Trophoblast cell (in vitro differentiated cells and primary cell): Measurements from ENCODE around the gene CCND3.

Experiments
- DNase-seq, 2 donors: peaks; one replicate each; pipeline ENCODE4 v3.0.0-alpha.2; 2016
- H2AFZ ChIP-seq: 2 replicates; pipeline ENCODE4 v1.6.1; 2013; ENCODE audit warnings: low read length, moderate library complexity, mild to moderate bottlenecking; ENCODE audit not compliant: insufficient read depth, poor library complexity
- H2AK5ac ChIP-seq: 2 replicates; pipeline ENCODE4 v1.6.1; 2013; ENCODE audit warnings: mild to moderate bottlenecking, low read length
- H2BK120ac ChIP-seq: 2 replicates; pipeline ENCODE4 v1.6.1; 2013; ENCODE audit warnings: low read length, mild to moderate bottlenecking, moderate library complexity; ENCODE audit not compliant: insufficient read depth, poor library complexity
- H2BK12ac ChIP-seq: 2 replicates; pipeline ENCODE4 v1.6.1; 2013; ENCODE audit warnings: mild to moderate bottlenecking, low read length, moderate library complexity
- H2BK5ac ChIP-seq: 2 replicates; pipeline ENCODE4 v1.6.1; 2013; ENCODE audit warnings: low read length, low read depth, moderate library complexity, mild to moderate bottlenecking; ENCODE audit not compliant: poor library complexity
- H3K14ac ChIP-seq: 2 replicates; pipeline ENCODE4 v1.6.1; 2013; ENCODE audit warnings: mild to moderate bottlenecking, low read length
- H3K18ac ChIP-seq: 2 replicates; pipeline ENCODE4 v1.6.1; 2013; ENCODE audit warnings: mild to moderate bottlenecking, low read length
- H3K23ac ChIP-seq: 2 replicates; pipeline ENCODE4 v1.6.1; 2013; ENCODE audit warnings: low read length
- H3K27ac ChIP-seq: 2 replicates; pipeline ENCODE4 v1.5.1; 2013; ENCODE audit warnings: low read depth, mild to moderate bottlenecking, inconsistent platforms, low read length, moderate library complexity
- H3K27me3 ChIP-seq: 2 replicates; pipeline ENCODE4 v1.6.1; 2013; ENCODE audit warnings: inconsistent platforms, mild to moderate bottlenecking, low read length, moderate library complexity; ENCODE audit not compliant: insufficient read depth
- H3K36me3 ChIP-seq, 2 experiments: 1 replicate in 1 of 2; 2 replicates in 1 of 2; pipeline ENCODE4 v1.6.1; 2013; ENCODE audit warnings: low read length in 2 of 2, mild to moderate bottlenecking in 2 of 2, moderate library complexity in 1 of 2; ENCODE audit not compliant: insufficient read depth in 2 of 2, control insufficient read depth in 1 of 2
- H3K4ac ChIP-seq: 2 replicates; pipeline ENCODE4 v1.6.1; 2013; ENCODE audit warnings: low read depth, mild to moderate bottlenecking, low read length, moderate library complexity
- H3K4me1 ChIP-seq, 2 experiments: 1 replicate in 1 of 2; 2 replicates in 1 of 2; pipeline ENCODE4 v1.6.1; 2013; ENCODE audit warnings: low read length in 2 of 2, mild to moderate bottlenecking in 2 of 2, moderate library complexity in 1 of 2; ENCODE audit not compliant: insufficient read depth in 2 of 2, control insufficient read depth in 1 of 2
- H3K4me2 ChIP-seq: 2 replicates; pipeline ENCODE4 v1.6.1; 2013; ENCODE audit warnings: inconsistent platforms, mild to moderate bottlenecking, low read length, moderate library complexity
- H3K4me3 ChIP-seq: 2 replicates; pipeline ENCODE4 v1.5.1; 2013; ENCODE audit warnings: mild to moderate bottlenecking, low read depth, low read length, inconsistent platforms
- H3K79me1 ChIP-seq: one replicate; pipeline ENCODE4 v1.6.1; 2013; ENCODE audit warnings: low read length
- H3K79me2 ChIP-seq: 2 replicates; pipeline ENCODE4 v1.6.1; 2013; ENCODE audit warnings: low read length, mild to moderate bottlenecking; ENCODE audit not compliant: control insufficient read depth, insufficient read depth, poor library complexity
- H3K9ac ChIP-seq: 2 replicates; pipeline ENCODE4 v1.6.1; 2013; ENCODE audit warnings: mild to moderate bottlenecking, low read length
- H3K9me3 ChIP-seq: 2 replicates; pipeline ENCODE4 v1.6.1; 2013; ENCODE audit warnings: low read depth, mild to moderate bottlenecking, control low read depth, inconsistent platforms, low read length; ENCODE audit not compliant: insufficient read depth
- H4K12ac ChIP-seq: 2 replicates; pipeline ENCODE4 v1.6.1; 2013; ENCODE audit warnings: low read depth, mild to moderate bottlenecking, low read length, moderate library complexity
- H4K8ac ChIP-seq: 2 replicates; pipeline ENCODE4 v1.6.1; 2013; ENCODE audit warnings: low read depth, mild to moderate bottlenecking, low read length, moderate library complexity
- H4K91ac ChIP-seq: one replicate; pipeline ENCODE4 v1.6.1; 2013; ENCODE audit warnings: low read depth, mild to moderate bottlenecking, low read length, moderate library complexity
- WGBS: extraction: QIAGEN DNeasy Blood & Tissue Kit; methylation state at CpG from one replicate; pipeline ENCODE4 v1.1.7; 2013; ENCODE audit warnings: missing lambda C conversion rate; ENCODE audit not compliant: insufficient read length, insufficient coverage; ENCODE audit errors: extremely low coverage; 5-methylcytosine and 5-hydroxymethylcytosine counted together

CCND3 gene

DNA sequence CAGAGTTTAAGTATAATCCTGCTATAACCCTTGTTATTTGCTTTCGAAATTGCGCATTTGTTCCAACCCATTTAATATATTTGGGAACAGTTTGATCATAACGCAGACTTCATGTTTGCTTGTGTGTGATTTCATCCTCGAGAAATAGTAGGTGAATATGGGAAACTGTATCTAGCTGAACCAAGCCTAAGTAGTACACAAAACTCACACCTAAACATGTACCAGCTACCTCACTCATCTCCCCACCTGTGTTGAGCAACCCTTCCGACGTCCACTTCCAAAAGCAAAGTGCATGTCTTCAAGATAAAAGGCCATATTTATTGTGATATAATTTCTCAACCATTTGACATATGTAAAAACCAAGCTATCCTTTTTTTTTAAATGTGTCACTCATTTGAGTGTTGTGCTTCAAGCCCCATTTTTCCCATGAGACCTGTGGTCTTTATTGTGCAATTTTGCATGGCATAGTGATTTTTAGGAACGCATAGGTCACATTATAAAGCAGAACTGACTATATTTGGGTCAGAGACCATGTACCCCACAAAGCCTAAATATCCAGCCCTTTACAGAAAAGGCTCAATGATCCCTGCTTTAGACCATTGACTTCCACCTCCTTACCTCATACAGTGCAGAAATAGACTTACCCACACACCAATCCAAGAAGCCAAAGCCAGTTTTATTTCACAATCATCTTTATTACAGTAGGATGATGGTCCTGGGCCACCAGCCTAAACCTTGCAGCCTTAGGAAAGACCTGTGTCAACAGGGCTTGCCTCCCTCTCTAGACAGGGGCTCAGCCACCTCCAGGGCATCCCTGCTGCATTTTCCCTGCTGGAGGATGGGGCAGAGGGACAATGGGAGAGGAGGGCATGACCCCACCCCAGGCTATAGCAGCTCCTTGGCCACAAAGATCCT lies 7.1 kb downstream of the CCND3 start:
- Histone ChIP-seq H3K4ac (no peak overlapping the region), H3K9ac (no peak overlapping the region), H3K14ac (no peak overlapping the region), H3K4me2 (no peak overlapping the region), H3K36me3 (peaks cover 51 to 72% of the 10 kb centered on the region in 2 experiments), H2BK5ac (no peak overlapping the region), H3K23ac (no peak overlapping the region), H2BK120ac (no peak overlapping the region), H3K4me3 (no peak overlapping the region), H4K91ac (no peak overlapping the region), H2AK5ac (no peak overlapping the region), H3K79me1 (peaks cover 2% of the 10 kb centered on the region), H2BK12ac (no peak overlapping the region), H3K27ac (no peak overlapping the region), H3K4me1 (peaks cover 14 to 23% of the 10 kb centered on the region in 2 experiments), H4K8ac (no peak overlapping the region), H3K18ac (no peak overlapping the region), H4K12ac (no peak overlapping the region), H3K27me3 (no peaks in the 10 kb centered on the region), H2AFZ (no peak overlapping the region), H3K9me3 (no peaks in the 10 kb centered on the region), H3K79me2 (peaks cover 3% of the 10 kb centered on the region)
- WGBS = no CpG with 5 or more reads among the region's 7 CpGs
- no peak for DNase-seq

DNA sequence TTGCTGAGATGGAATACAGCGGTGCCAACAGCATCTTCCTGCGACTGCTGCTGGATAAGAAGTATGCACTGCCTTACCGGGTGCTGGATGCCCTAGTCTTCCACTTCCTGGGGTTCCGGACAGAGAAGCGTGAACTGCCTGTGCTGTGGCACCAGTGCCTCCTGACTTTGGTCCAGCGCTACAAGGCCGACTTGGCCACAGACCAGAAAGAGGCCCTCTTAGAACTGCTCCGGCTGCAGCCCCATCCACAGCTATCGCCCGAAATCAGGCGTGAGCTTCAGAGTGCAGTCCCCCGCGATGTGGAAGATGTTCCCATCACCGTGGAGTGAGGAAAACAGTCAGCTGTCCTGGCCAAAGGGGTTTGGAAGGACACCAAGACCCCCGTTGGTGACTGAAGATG lies 9.2 kb downstream of the CCND3 start:
- Histone ChIP-seq H2AK5ac (no peak overlapping the region), H3K9me3 (no peaks in the 10 kb centered on the region), H2AFZ (no peak overlapping the region), H3K36me3 (peaks cover 57 to 82% of the 10 kb centered on the region in 2 experiments), H3K27ac (no peak overlapping the region), H3K9ac (no peak overlapping the region), H2BK5ac (no peak overlapping the region), H2BK12ac (no peak overlapping the region), H3K79me2 (no peaks in the 10 kb centered on the region), H3K18ac (no peak overlapping the region), H4K91ac (no peak overlapping the region), H3K4me2 (no peak overlapping the region), H3K23ac (no peak overlapping the region), H4K8ac (no peak overlapping the region), H3K79me1 (peaks cover 2% of the 10 kb centered on the region), H3K4me3 (no peak overlapping the region), H3K14ac (no peak overlapping the region), H3K4me1 (peaks cover 3 to 14% of the 10 kb centered on the region in 2 experiments), H2BK120ac (no peak overlapping the region), H4K12ac (no peak overlapping the region), H3K27me3 (no peaks in the 10 kb centered on the region), H3K4ac (no peak overlapping the region)
- no CpG with 5 or more reads among the region's 15 CpGs for WGBS
- DNase-seq = no peak

DNA sequence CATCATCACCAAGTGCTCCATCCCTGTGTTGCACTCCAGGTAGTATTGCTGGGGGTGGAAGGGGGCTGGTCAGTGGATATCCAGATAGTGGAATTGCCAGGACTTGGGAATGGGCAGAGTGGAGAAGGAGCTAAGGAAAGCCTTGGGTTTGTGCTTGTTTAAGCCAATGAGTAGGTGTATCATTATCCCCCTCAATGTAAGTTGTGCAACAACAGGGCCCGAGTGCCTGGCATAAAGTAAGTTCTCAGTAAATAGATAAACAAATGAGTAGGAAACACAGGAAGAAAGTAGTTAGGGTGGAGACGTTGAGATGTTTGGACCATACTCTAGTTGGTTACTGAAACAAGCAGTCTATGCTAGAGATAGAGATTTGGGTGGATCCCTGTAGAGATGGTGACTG lies 9.8 kb downstream of the CCND3 start:
- Histone ChIP-seq H3K23ac (no peak overlapping the region), H4K8ac (no peak overlapping the region), H3K36me3 (peaks cover 58 to 82% of the 10 kb centered on the region in 2 experiments), H2BK120ac (no peak overlapping the region), H3K4ac (no peak overlapping the region), H3K27ac (no peak overlapping the region), H3K14ac (no peak overlapping the region), H3K4me3 (no peak overlapping the region), H3K79me1 (peaks cover 2% of the 10 kb centered on the region), H3K9me3 (no peaks in the 10 kb centered on the region), H4K91ac (no peak overlapping the region), H2AFZ (no peak overlapping the region), H3K18ac (no peak overlapping the region), H2BK12ac (no peak overlapping the region), H3K4me2 (no peak overlapping the region), H3K79me2 (no peaks in the 10 kb centered on the region), H3K27me3 (no peaks in the 10 kb centered on the region), H3K4me1 (peaks cover 3 to 14% of the 10 kb centered on the region in 2 experiments), H2AK5ac (no peak overlapping the region), H3K9ac (no peak overlapping the region), H4K12ac (no peak overlapping the region), H2BK5ac (no peak overlapping the region)
- WGBS = no CpG with 5 or more reads among the region's 2 CpGs
- no peak for DNase-seq

DNA sequence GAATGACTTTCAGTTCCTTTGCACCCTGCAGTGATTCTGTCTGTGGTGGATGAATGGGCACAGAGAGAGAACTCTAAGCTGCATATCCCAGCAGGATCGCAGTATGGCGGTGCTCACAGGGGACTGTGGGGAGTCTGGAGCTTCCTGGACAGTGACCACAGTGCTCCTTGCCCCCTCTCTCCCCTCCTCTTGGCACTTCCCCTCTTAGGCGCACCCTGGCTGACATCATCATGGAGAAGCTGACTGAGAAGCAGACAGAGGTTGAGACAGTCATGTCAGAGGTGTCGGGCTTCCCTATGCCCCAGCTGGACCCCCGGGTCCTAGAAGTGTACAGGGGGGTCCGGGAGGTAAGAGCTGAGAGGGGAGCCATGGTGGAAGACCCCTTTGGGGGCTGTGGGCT lies 11.7 kb downstream of the CCND3 start:
- no CpG with 5 or more reads among the region's 6 CpGs for WGBS
- Histone ChIP-seq H3K4me1 (peaks cover 0 to 3% of the 10 kb centered on the region in 2 experiments), H3K79me2 (no peaks in the 10 kb centered on the region), H2BK12ac (no peak overlapping the region), H4K91ac (no peak overlapping the region), H2AK5ac (no peak overlapping the region), H3K36me3 (peaks cover 47 to 75% of the 10 kb centered on the region in 2 experiments), H3K79me1 (no peaks in the 10 kb centered on the region), H3K9ac (no peak overlapping the region), H4K8ac (no peak overlapping the region), H3K23ac (no peak overlapping the region), H3K4me2 (no peak overlapping the region), H3K4me3 (no peak overlapping the region), H2BK120ac (no peak overlapping the region), H3K27ac (no peak overlapping the region), H3K14ac (no peak overlapping the region), H3K9me3 (no peaks in the 10 kb centered on the region), H3K27me3 (no peaks in the 10 kb centered on the region), H2BK5ac (no peak overlapping the region), H4K12ac (no peak overlapping the region), H2AFZ (no peak overlapping the region), H3K18ac (no peak overlapping the region), H3K4ac (no peak overlapping the region)
- DNase-seq = no peak
